Neural cell (in vitro differentiated cells): ENCODE data around the gene SYNPO2.

ENCODE experiments used
- EP300 ChIP-seq: fragments of 450-650 bp; conservative IDR thresholded peaks from 2 replicates; pipeline ENCODE4 v1.6.1; 2014; ENCODE audit warnings: antibody characterized with exemption, mild to moderate bottlenecking, moderate library complexity; ENCODE audit not compliant: poor library complexity, severe bottlenecking
- EZH2 ChIP-seq: fragments of 200-600, 300-800 bp; shearing (Covaris generic), sonication (generic); IDR thresholded peaks from 2 replicates; pipeline ENCODE4 v1.6.1; 2014; ENCODE audit warnings: antibody characterized with exemption, low read length, borderline replicate concordance, mild to moderate bottlenecking; ENCODE audit not compliant: insufficient read depth, poor library complexity, severe bottlenecking
- MXI1 ChIP-seq: fragments of 450-650 bp; conservative IDR thresholded peaks from 2 replicates; pipeline ENCODE4 v1.6.1; 2014; ENCODE audit warnings: antibody characterized with exemption, mild to moderate bottlenecking; ENCODE audit not compliant: poor library complexity, severe bottlenecking
- POLR2AphosphoS5 ChIP-seq: IDR thresholded peaks from 2 replicates; pipeline ENCODE4 v1.6.1; 2012
- TAF1 ChIP-seq: IDR thresholded peaks from 2 replicates; pipeline ENCODE4 v1.6.1; 2012; ENCODE audit warnings: low read depth
- TF ChIP-seq, protein P1 (sequence below): fragments of 450-650 bp; IDR thresholded peaks from 2 replicates; pipeline ENCODE4 v1.5.1; 2014; ENCODE audit warnings: antibody characterized with exemption, mild to moderate bottlenecking, moderate library complexity; ENCODE audit not compliant: poor library complexity, severe bottlenecking
- TF ChIP-seq, protein P2 (sequence below): IDR thresholded peaks from 2 replicates; pipeline ENCODE4 v1.6.1; 2012; ENCODE audit warnings: borderline replicate concordance

DNA sequence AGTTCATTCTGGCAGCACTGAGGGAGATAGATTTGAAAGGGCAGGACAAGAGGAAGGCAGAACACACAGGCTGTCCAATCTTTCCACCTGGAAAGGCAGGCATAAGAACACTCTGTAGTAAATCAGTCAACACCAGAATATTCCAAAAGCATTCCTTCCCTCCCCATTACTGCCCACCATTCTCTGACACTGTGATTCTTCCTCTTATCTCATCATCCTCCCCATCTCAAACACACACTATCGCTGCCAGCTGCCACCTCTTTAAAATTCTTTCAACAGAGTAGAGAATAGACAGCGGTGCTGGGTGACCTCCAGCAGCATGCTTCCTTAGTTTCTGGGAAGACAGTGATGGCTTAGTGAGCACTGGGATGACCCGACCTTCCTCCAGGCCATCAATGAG lies 193.3 kb downstream of the SYNPO2 start:
- TF ChIP-seq, protein P1, sequence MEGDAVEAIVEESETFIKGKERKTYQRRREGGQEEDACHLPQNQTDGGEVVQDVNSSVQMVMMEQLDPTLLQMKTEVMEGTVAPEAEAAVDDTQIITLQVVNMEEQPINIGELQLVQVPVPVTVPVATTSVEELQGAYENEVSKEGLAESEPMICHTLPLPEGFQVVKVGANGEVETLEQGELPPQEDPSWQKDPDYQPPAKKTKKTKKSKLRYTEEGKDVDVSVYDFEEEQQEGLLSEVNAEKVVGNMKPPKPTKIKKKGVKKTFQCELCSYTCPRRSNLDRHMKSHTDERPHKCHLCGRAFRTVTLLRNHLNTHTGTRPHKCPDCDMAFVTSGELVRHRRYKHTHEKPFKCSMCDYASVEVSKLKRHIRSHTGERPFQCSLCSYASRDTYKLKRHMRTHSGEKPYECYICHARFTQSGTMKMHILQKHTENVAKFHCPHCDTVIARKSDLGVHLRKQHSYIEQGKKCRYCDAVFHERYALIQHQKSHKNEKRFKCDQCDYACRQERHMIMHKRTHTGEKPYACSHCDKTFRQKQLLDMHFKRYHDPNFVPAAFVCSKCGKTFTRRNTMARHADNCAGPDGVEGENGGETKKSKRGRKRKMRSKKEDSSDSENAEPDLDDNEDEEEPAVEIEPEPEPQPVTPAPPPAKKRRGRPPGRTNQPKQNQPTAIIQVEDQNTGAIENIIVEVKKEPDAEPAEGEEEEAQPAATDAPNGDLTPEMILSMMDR = no peak
- TF ChIP-seq, protein P2, sequence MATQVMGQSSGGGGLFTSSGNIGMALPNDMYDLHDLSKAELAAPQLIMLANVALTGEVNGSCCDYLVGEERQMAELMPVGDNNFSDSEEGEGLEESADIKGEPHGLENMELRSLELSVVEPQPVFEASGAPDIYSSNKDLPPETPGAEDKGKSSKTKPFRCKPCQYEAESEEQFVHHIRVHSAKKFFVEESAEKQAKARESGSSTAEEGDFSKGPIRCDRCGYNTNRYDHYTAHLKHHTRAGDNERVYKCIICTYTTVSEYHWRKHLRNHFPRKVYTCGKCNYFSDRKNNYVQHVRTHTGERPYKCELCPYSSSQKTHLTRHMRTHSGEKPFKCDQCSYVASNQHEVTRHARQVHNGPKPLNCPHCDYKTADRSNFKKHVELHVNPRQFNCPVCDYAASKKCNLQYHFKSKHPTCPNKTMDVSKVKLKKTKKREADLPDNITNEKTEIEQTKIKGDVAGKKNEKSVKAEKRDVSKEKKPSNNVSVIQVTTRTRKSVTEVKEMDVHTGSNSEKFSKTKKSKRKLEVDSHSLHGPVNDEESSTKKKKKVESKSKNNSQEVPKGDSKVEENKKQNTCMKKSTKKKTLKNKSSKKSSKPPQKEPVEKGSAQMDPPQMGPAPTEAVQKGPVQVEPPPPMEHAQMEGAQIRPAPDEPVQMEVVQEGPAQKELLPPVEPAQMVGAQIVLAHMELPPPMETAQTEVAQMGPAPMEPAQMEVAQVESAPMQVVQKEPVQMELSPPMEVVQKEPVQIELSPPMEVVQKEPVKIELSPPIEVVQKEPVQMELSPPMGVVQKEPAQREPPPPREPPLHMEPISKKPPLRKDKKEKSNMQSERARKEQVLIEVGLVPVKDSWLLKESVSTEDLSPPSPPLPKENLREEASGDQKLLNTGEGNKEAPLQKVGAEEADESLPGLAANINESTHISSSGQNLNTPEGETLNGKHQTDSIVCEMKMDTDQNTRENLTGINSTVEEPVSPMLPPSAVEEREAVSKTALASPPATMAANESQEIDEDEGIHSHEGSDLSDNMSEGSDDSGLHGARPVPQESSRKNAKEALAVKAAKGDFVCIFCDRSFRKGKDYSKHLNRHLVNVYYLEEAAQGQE = no peak
- TF ChIP-seq TAF1 = no peak
- no peak for TF ChIP-seq EP300
- no peak for TF ChIP-seq EZH2
- TF ChIP-seq POLR2AphosphoS5 = no peak
- no peak for TF ChIP-seq MXI1
